Measurements from ENCODE around the gene RCCD1.
A peak's percentile ranks its signal among the peaks of the same experiment; 100 is the strongest.

Gene RCCD1

GRCh38 chr15:90953947-90954711 lies 555 bp upstream of the RCCD1 start:
- H3K27ac ChIP-seq (ENCODE audit: insufficient read depth, low read depth, low read length, poor library complexity, severe bottlenecking), result no peak overlapping the region
- peaks cover 14% of the 10 kb centered on the region for H3K4me1 ChIP-seq (ENCODE audit: control insufficient read depth, insufficient read depth, low read length)
- H3K27me3 ChIP-seq (ENCODE audit: control insufficient read depth, insufficient read depth, low read length, poor library complexity, severe bottlenecking), result peaks cover 12% of the 10 kb centered on the region
- no peak overlapping the region for H3K4me3 ChIP-seq (ENCODE audit: insufficient read depth, low read depth, low read length)
- H3K9me3 ChIP-seq (ENCODE audit: control insufficient read depth, low read length), result no peaks in the 10 kb centered on the region
- peaks cover 23% of the 10 kb centered on the region for H3K36me3 ChIP-seq (ENCODE audit: control insufficient read depth, insufficient read depth, low read length)
- WGBS, 2 experiments, result 78 to 80% methylated on average over 16 of the region's 16 CpGs

GRCh38 chr15:90955624-90956273 lies 1.1 kb downstream of the RCCD1 start:
- H3K9me3 ChIP-seq (ENCODE audit: control insufficient read depth, low read length), result no peaks in the 10 kb centered on the region
- peaks cover 12% of the 10 kb centered on the region for H3K27me3 ChIP-seq (ENCODE audit: control insufficient read depth, insufficient read depth, low read length, poor library complexity, severe bottlenecking)
- peak overlapping the region; percentile 78 for H3K4me3 ChIP-seq (ENCODE audit: insufficient read depth, low read depth, low read length)
- peaks cover 14% of the 10 kb centered on the region for H3K4me1 ChIP-seq (ENCODE audit: control insufficient read depth, insufficient read depth, low read length)
- peaks cover 7% of the 10 kb centered on the region for H3K36me3 ChIP-seq (ENCODE audit: control insufficient read depth, insufficient read depth, low read length)
- H3K27ac ChIP-seq (ENCODE audit: insufficient read depth, low read depth, low read length, poor library complexity, severe bottlenecking), result no peak overlapping the region
- WGBS, 2 experiments, result 82 to 87% methylated on average over 20 of the region's 20 CpGs

GRCh38 chr15:90956274-90957030 lies 1.8 kb downstream of the RCCD1 start:
- WGBS, 2 experiments, result 10 to 11% methylated on average over 56 of the region's 56 CpGs
- peak overlapping the region; percentile 63 for H3K4me3 ChIP-seq (ENCODE audit: insufficient read depth, low read depth, low read length)
- H3K9me3 ChIP-seq (ENCODE audit: control insufficient read depth, low read length), result no peaks in the 10 kb centered on the region
- peaks cover 4% of the 10 kb centered on the region for H3K36me3 ChIP-seq (ENCODE audit: control insufficient read depth, insufficient read depth, low read length)
- H3K27ac ChIP-seq (ENCODE audit: insufficient read depth, low read depth, low read length, poor library complexity, severe bottlenecking), result no peak overlapping the region
- peaks cover 12% of the 10 kb centered on the region for H3K27me3 ChIP-seq (ENCODE audit: control insufficient read depth, insufficient read depth, low read length, poor library complexity, severe bottlenecking)
- H3K4me1 ChIP-seq (ENCODE audit: control insufficient read depth, insufficient read depth, low read length), result peaks cover 14% of the 10 kb centered on the region

- peaks cover 11% of the 10 kb centered on the region for H3K36me3 ChIP-seq (ENCODE audit: control insufficient read depth, insufficient read depth, low read length)
- 15% methylated on average over 63 of the region's 63 CpGs for WGBS, 2 experiments
- no peak overlapping the region for H3K27ac ChIP-seq (ENCODE audit: insufficient read depth, low read depth, low read length, poor library complexity, severe bottlenecking)
- H3K27me3 ChIP-seq (ENCODE audit: control insufficient read depth, insufficient read depth, low read length, poor library complexity, severe bottlenecking), result peaks cover 12% of the 10 kb centered on the region
- no peaks in the 10 kb centered on the region for H3K9me3 ChIP-seq (ENCODE audit: control insufficient read depth, low read length)
- H3K4me1 ChIP-seq (ENCODE audit: control insufficient read depth, insufficient read depth, low read length), result peaks cover 14% of the 10 kb centered on the region
- peak overlapping the region; percentile 63 for H3K4me3 ChIP-seq (ENCODE audit: insufficient read depth, low read depth, low read length)
These were observed 2.5 kb downstream of the RCCD1 start for GRCh38 chr15:90957031-90957790.

- Histone ChIP-seq H3K4me3 (ENCODE audit: insufficient read depth, low read depth, low read length) (peak overlapping the region; percentile 63), H3K27me3 (ENCODE audit: control insufficient read depth, insufficient read depth, low read length, poor library complexity, severe bottlenecking) (peaks cover 12% of the 10 kb centered on the region), H3K9me3 (ENCODE audit: control insufficient read depth, low read length) (no peaks in the 10 kb centered on the region), H3K36me3 (ENCODE audit: control insufficient read depth, insufficient read depth, low read length) (peaks cover 15% of the 10 kb centered on the region), H3K4me1 (ENCODE audit: control insufficient read depth, insufficient read depth, low read length) (peaks cover 14% of the 10 kb centered on the region), H3K27ac (ENCODE audit: insufficient read depth, low read depth, low read length, poor library complexity, severe bottlenecking) (no peak overlapping the region)
- WGBS, 2 experiments, result 87 to 91% methylated on average over 6 of the region's 6 CpGs
These were observed 3.1 kb downstream of the RCCD1 start for GRCh38 chr15:90957791-90958190.

- H3K36me3 ChIP-seq (ENCODE audit: control insufficient read depth, insufficient read depth, low read length), result peaks cover 27% of the 10 kb centered on the region
- WGBS, 2 experiments, result 92 to 93% methylated on average over 8 of the region's 8 CpGs
- no peak overlapping the region for H3K4me3 ChIP-seq (ENCODE audit: insufficient read depth, low read depth, low read length)
- no peak overlapping the region for H3K27ac ChIP-seq (ENCODE audit: insufficient read depth, low read depth, low read length, poor library complexity, severe bottlenecking)
- H3K4me1 ChIP-seq (ENCODE audit: control insufficient read depth, insufficient read depth, low read length), result peaks cover 14% of the 10 kb centered on the region
- no peaks in the 10 kb centered on the region for H3K9me3 ChIP-seq (ENCODE audit: control insufficient read depth, low read length)
- peaks cover 12% of the 10 kb centered on the region for H3K27me3 ChIP-seq (ENCODE audit: control insufficient read depth, insufficient read depth, low read length, poor library complexity, severe bottlenecking)
These were observed 4.4 kb downstream of the RCCD1 start for GRCh38 chr15:90959028-90959595.

- Histone ChIP-seq H3K9me3 (ENCODE audit: control insufficient read depth, low read length) (no peaks in the 10 kb centered on the region), H3K4me3 (ENCODE audit: insufficient read depth, low read depth, low read length) (no peak overlapping the region), H3K27ac (ENCODE audit: insufficient read depth, low read depth, low read length, poor library complexity, severe bottlenecking) (no peak overlapping the region), H3K36me3 (ENCODE audit: control insufficient read depth, insufficient read depth, low read length) (peaks cover 27% of the 10 kb centered on the region), H3K4me1 (ENCODE audit: control insufficient read depth, insufficient read depth, low read length) (peaks cover 14% of the 10 kb centered on the region), H3K27me3 (ENCODE audit: control insufficient read depth, insufficient read depth, low read length, poor library complexity, severe bottlenecking) (peaks cover 12% of the 10 kb centered on the region)
- WGBS, 2 experiments, result 94 to 97% methylated on average over 5 of the region's 5 CpGs
These were observed 5.2 kb downstream of the RCCD1 start for GRCh38 chr15:90959894-90960293.

- Histone ChIP-seq H3K9me3 (ENCODE audit: control insufficient read depth, low read length) (no peaks in the 10 kb centered on the region), H3K4me3 (ENCODE audit: insufficient read depth, low read depth, low read length) (no peak overlapping the region), H3K27me3 (ENCODE audit: control insufficient read depth, insufficient read depth, low read length, poor library complexity, severe bottlenecking) (peaks cover 12% of the 10 kb centered on the region), H3K4me1 (ENCODE audit: control insufficient read depth, insufficient read depth, low read length) (peaks cover 14% of the 10 kb centered on the region), H3K27ac (ENCODE audit: insufficient read depth, low read depth, low read length, poor library complexity, severe bottlenecking) (no peak overlapping the region), H3K36me3 (ENCODE audit: control insufficient read depth, insufficient read depth, low read length) (peaks cover 27% of the 10 kb centered on the region)
- 95% methylated on average over 20 of the region's 20 CpGs for WGBS, 2 experiments
These were observed 5.8 kb downstream of the RCCD1 start for GRCh38 chr15:90960298-90961091.

- Histone ChIP-seq H3K27me3 (ENCODE audit: control insufficient read depth, insufficient read depth, low read length, poor library complexity, severe bottlenecking) (peaks cover 7% of the 10 kb centered on the region), H3K4me3 (ENCODE audit: insufficient read depth, low read depth, low read length) (no peak overlapping the region), H3K36me3 (ENCODE audit: control insufficient read depth, insufficient read depth, low read length) (peaks cover 38% of the 10 kb centered on the region), H3K9me3 (ENCODE audit: control insufficient read depth, low read length) (no peaks in the 10 kb centered on the region), H3K27ac (ENCODE audit: insufficient read depth, low read depth, low read length, poor library complexity, severe bottlenecking) (no peak overlapping the region), H3K4me1 (ENCODE audit: control insufficient read depth, insufficient read depth, low read length) (peaks cover 9% of the 10 kb centered on the region)
- 97% methylated on average over 4 of the region's 4 CpGs for WGBS, 2 experiments
These were observed 7.3 kb downstream of the RCCD1 start for GRCh38 chr15:90962021-90962420.

Data from ectodermal cell (in vitro differentiated cells).